BLaER1 treated with 17β-estradiol and CSF1 and Interleukin-3, amounts not matched to agents 10 nM and 100 nM (cell line): Measurements from ENCODE around the gene ALDH1L1.
"Not testable (repeated sequence)": the region's sequence is repeated elsewhere in the genome, so short reads cannot be mapped to it uniquely, and the experiment has no call there.

Experiments used
- H3K27ac ChIP-seq, 11 experiments: shearing (Covaris generic); formaldehyde crosslinking; 2 replicates each; pipeline ENCODE4 v1.8.1; 2022
- H3K27me3 ChIP-seq, 11 experiments: shearing (Covaris generic); formaldehyde crosslinking; 2 replicates each; pipeline ENCODE4 v1.8.1; 2022
- H3K36me3 ChIP-seq, 11 experiments: shearing (Covaris generic); formaldehyde crosslinking; 2 replicates each; pipeline ENCODE4 v1.8.1; 2022
- H3K4me1 ChIP-seq, 10 experiments: shearing (Covaris generic); formaldehyde crosslinking; 2 replicates each; pipeline ENCODE4 v1.8.1; 2022
- H3K4me2 ChIP-seq, 11 experiments: shearing (Covaris generic); formaldehyde crosslinking; 2 replicates each; pipeline ENCODE4 v1.8.1; 2022
- H3K4me3 ChIP-seq, 10 experiments: shearing (Covaris generic); formaldehyde crosslinking; 2 replicates each; pipeline ENCODE4 v1.8.1; 2022
- H3K9ac ChIP-seq, 11 experiments: shearing (Covaris generic); formaldehyde crosslinking; 2 replicates each; pipeline ENCODE4 v1.8.1; 2022
- H3K9me3 ChIP-seq, 11 experiments: shearing (Covaris generic); formaldehyde crosslinking; replicated peaks in 1 of 11; 2 replicates each; pipeline ENCODE4 v1.8.1; 2022
- H4K20me1 ChIP-seq, 11 experiments: shearing (Covaris generic); formaldehyde crosslinking; 2 replicates each; pipeline ENCODE4 v1.8.1; 2022
- Cebpa-rat ChIP-seq, 11 experiments: shearing (Covaris generic); IDR thresholded peaks; 2 replicates each; pipeline ENCODE4 v1.8.1; 2022

Gene ALDH1L1

GRCh38 chr3:126080970-126081369 is 99.4 kb downstream of the ALDH1L1 start:
- no peak overlapping the region for H3K4me2 ChIP-seq
- H3K4me1 ChIP-seq, result peaks cover 0 to 22% (median 8%) of the 10 kb centered on the region in 10 experiments; a peak in 13 of 20 replicates
- H3K27ac ChIP-seq, result no peak overlapping the region
- H3K9ac ChIP-seq, result no peak overlapping the region
- H3K9me3 ChIP-seq, result peaks cover 0 to 17% (median 8%) of the 10 kb centered on the region in 11 experiments; a peak in 16 of 22 replicates
- H3K4me3 ChIP-seq, result no peak overlapping the region
- H4K20me1 ChIP-seq, result peaks cover 0 to 12% (median 0%) of the 10 kb centered on the region in 11 experiments; a peak in 2 of 22 replicates
- H3K36me3 ChIP-seq, result peaks cover 0 to 11% (median 0%) of the 10 kb centered on the region in 11 experiments; a peak in 3 of 22 replicates
- H3K27me3 ChIP-seq, result no peaks in the 10 kb centered on the region
- TF ChIP-seq Cebpa-rat (IDR thresholded peaks at IDR 0.05), result no peak

- peaks cover 0 to 11% (median 0%) of the 10 kb centered on the region in 11 experiments; a peak in 3 of 22 replicates for H3K36me3 ChIP-seq
- peaks cover 0 to 12% (median 0%) of the 10 kb centered on the region in 11 experiments; a peak in 2 of 22 replicates for H4K20me1 ChIP-seq
- no peak overlapping the region for H3K4me2 ChIP-seq
- H3K4me1 ChIP-seq, result peaks cover 0 to 15% (median 7%) of the 10 kb centered on the region in 10 experiments; a peak in 11 of 20 replicates
- TF ChIP-seq Cebpa-rat (IDR thresholded peaks at IDR 0.05), result no peak
- H3K27ac ChIP-seq, result no peak overlapping the region
- no peaks in the 10 kb centered on the region for H3K27me3 ChIP-seq
- H3K4me3 ChIP-seq, result no peak overlapping the region
- H3K9me3 ChIP-seq, result peaks cover 5 to 22% (median 14%) of the 10 kb centered on the region in 11 experiments; a peak in 17 of 22 replicates
- H3K9ac ChIP-seq, result no peak overlapping the region
These were observed 101.5 kb downstream of the ALDH1L1 start for GRCh38 chr3:126078866-126079265.

- H4K20me1 ChIP-seq, result peaks cover 0 to 12% (median 0%) of the 10 kb centered on the region in 11 experiments; a peak in 2 of 22 replicates
- H3K9me3 ChIP-seq, result peaks cover 14 to 32% (median 25%) of the 10 kb centered on the region in 11 experiments
- H3K27ac ChIP-seq, result no peak overlapping the region
- no peak overlapping the region for H3K4me2 ChIP-seq
- no peak overlapping the region for H3K9ac ChIP-seq
- no peaks in the 10 kb centered on the region for H3K27me3 ChIP-seq
- H3K4me1 ChIP-seq, result peaks cover 0 to 8% (median under 1%) of the 10 kb centered on the region in 10 experiments; a peak in 8 of 20 replicates
- TF ChIP-seq Cebpa-rat (IDR thresholded peaks at IDR 0.05), result no peak
- H3K36me3 ChIP-seq, result peaks cover 0 to 16% (median 4%) of the 10 kb centered on the region in 11 experiments; a peak in 9 of 22 replicates
- no peak overlapping the region for H3K4me3 ChIP-seq
These were observed 102.6 kb downstream of the ALDH1L1 start for GRCh38 chr3:126077754-126078153.

- Histone ChIP-seq H4K20me1 (peaks cover 0 to 11% (median 0%) of the 10 kb centered on the region in 11 experiments; a peak in 1 of 22 replicates), H3K9me3 (peaks cover 21 to 42% (median 29%) of the 10 kb centered on the region in 11 experiments), H3K4me1 (no peaks in the 10 kb centered on the region), H3K9ac (no peak overlapping the region), H3K27ac (no peak overlapping the region), H3K4me2 (no peak overlapping the region), H3K36me3 (peaks cover 0 to 19% (median 8%) of the 10 kb centered on the region in 11 experiments; a peak in 9 of 22 replicates), H3K4me3 (no peak overlapping the region), H3K27me3 (no peaks in the 10 kb centered on the region)
- TF ChIP-seq Cebpa-rat (IDR thresholded peaks at IDR 0.05), result no peak
These were observed 104.2 kb downstream of the ALDH1L1 start for GRCh38 chr3:126076140-126076539.

GRCh38 chr3:126070146-126070545 is 110.2 kb downstream of the ALDH1L1 start:
- no peak for TF ChIP-seq Cebpa-rat (IDR thresholded peaks at IDR 0.05)

GRCh38 chr3:126067959-126068358 is 112.4 kb downstream of the ALDH1L1 start:
- Histone ChIP-seq H3K9ac (no peak overlapping the region), H3K9me3 (peaks cover 6 to 13% (median 8%) of the 10 kb centered on the region in 11 experiments), H3K4me3 (no peak overlapping the region), H3K4me1 (peaks cover 13 to 27% (median 24%) of the 10 kb centered on the region in 10 experiments; a peak in 18 of 20 replicates), H4K20me1 (0 out of 22 replicates have a peak, but pooled peaks cover 0 to 6% (median 0%) of the 10 kb centered on the region in 11 experiments), H3K4me2 (no peak overlapping the region), H3K36me3 (peaks cover 4 to 27% (median 15%) of the 10 kb centered on the region in 11 experiments; a peak in 18 of 22 replicates), H3K27me3 (no peaks in the 10 kb centered on the region), H3K27ac (no peak overlapping the region)
- no peak for TF ChIP-seq Cebpa-rat (IDR thresholded peaks at IDR 0.05)

More at GRCh38 chr3:126070146-126070545, 110.2 kb downstream of the ALDH1L1 start:
- Histone ChIP-seq H4K20me1 (0 out of 22 replicates have a peak, but pooled peaks cover 0 to 3% (median 0%) of the 10 kb centered on the region in 11 experiments), H3K27ac (no peak overlapping the region), H3K4me2 (no peak overlapping the region), H3K4me3 (no peak overlapping the region), H3K36me3 (peaks cover 4 to 30% (median 18%) of the 10 kb centered on the region in 11 experiments; a peak in 18 of 22 replicates), H3K9ac (no peak overlapping the region), H3K4me1 (peaks cover 0 to 5% (median 4%) of the 10 kb centered on the region in 10 experiments; a peak in 12 of 20 replicates), H3K9me3 (peaks cover 20 to 32% (median 24%) of the 10 kb centered on the region in 11 experiments), H3K27me3 (no peaks in the 10 kb centered on the region)

- Histone ChIP-seq H3K36me3 (peaks cover 4 to 21% (median 13%) of the 10 kb centered on the region in 11 experiments; a peak in 16 of 22 replicates), H3K4me1 (peaks cover 13 to 27% (median 24%) of the 10 kb centered on the region in 10 experiments; a peak in 18 of 20 replicates)
- not testable (repeated sequence) for H3K9me3 ChIP-seq, H3K9ac ChIP-seq, H3K4me3 ChIP-seq, H3K27ac ChIP-seq, H3K4me2 ChIP-seq, H3K27me3 ChIP-seq, H4K20me1 ChIP-seq
These were observed 113.7 kb downstream of the ALDH1L1 start for GRCh38 chr3:126066676-126067075.

- peaks cover 13 to 27% (median 24%) of the 10 kb centered on the region in 10 experiments; a peak in 18 of 20 replicates for H3K4me1 ChIP-seq
- H4K20me1 ChIP-seq, result peaks cover 0 to 6% (median 0%) of the 10 kb centered on the region in 11 experiments; a peak in 1 of 22 replicates
- TF ChIP-seq Cebpa-rat (IDR thresholded peaks at IDR 0.05), result no peak
- no peak overlapping the region for H3K27ac ChIP-seq
- H3K9me3 ChIP-seq, result peaks cover 0 to 4% (median 0%) of the 10 kb centered on the region in 11 experiments; a peak in 2 of 22 replicates
- no peaks in the 10 kb centered on the region for H3K27me3 ChIP-seq
- H3K4me2 ChIP-seq, result no peak overlapping the region
- H3K4me3 ChIP-seq, result no peak overlapping the region
- no peak overlapping the region for H3K9ac ChIP-seq
- H3K36me3 ChIP-seq, result peaks cover 4 to 21% (median 13%) of the 10 kb centered on the region in 11 experiments; a peak in 16 of 22 replicates
These were observed 114.5 kb downstream of the ALDH1L1 start for GRCh38 chr3:126065876-126066275.

GRCh38 chr3:126064627-126065258 is 115.6 kb downstream of the ALDH1L1 start:
- peaks cover 0 to 6% (median 0%) of the 10 kb centered on the region in 11 experiments; a peak in 1 of 22 replicates for H4K20me1 ChIP-seq
- H3K27ac ChIP-seq, result no peak overlapping the region
- no peak overlapping the region for H3K4me3 ChIP-seq
- H3K4me2 ChIP-seq, result peak overlapping the region in 10 of 11 experiments; percentile 4 to 73 (median 56); a peak in 17 of 22 replicates
- TF ChIP-seq Cebpa-rat (IDR thresholded peaks at IDR 0.05), result no peak
- no peak overlapping the region; a peak in 1 of 22 replicates for H3K9ac ChIP-seq
- H3K9me3 ChIP-seq, result peaks cover 0 to 4% (median 0%) of the 10 kb centered on the region in 11 experiments; a peak in 2 of 22 replicates
- H3K27me3 ChIP-seq, result no peaks in the 10 kb centered on the region
- H3K4me1 ChIP-seq, result peaks cover 13 to 27% (median 24%) of the 10 kb centered on the region in 10 experiments; a peak in 18 of 20 replicates
- peaks cover 4 to 21% (median 13%) of the 10 kb centered on the region in 11 experiments; a peak in 16 of 22 replicates for H3K36me3 ChIP-seq
